A673 (cell line): ENCODE results near the gene OR51B2. TPM values are rescaled to one million over a fixed set of nuclear protein-coding genes. Genes with fewer than 3 reads are reported as not detected.
"Not testable (repeated sequence)": the region's sequence is repeated elsewhere in the genome, so short reads cannot be mapped to it uniquely, and the experiment has no call there.

Experiments used
- BruUV-seq: library from RNA; stranded (reverse); fragments of 400-500 nt; replicated peaks from 2 replicates; lab custom pipeline; 2021; lab: Mats Ljungman, UMichigan
- CTCF ChIA-PET: fragments of 300-600 bp; sonication (Branson Sonifier 250); formaldehyde crosslinking; loops from one replicate; lab custom pipeline; 2022; ENCODE audit warnings: antibody characterized with exemption; lab: Charles Lee
- POLR2A ChIA-PET: fragments of 300-600 bp; sonication (Branson Sonifier 250); formaldehyde crosslinking; loops from one replicate; lab custom pipeline; 2022; ENCODE audit warnings: antibody characterized with exemption; ENCODE audit not compliant: low non-redundant PET; lab: Charles Lee
- DNase-seq: peaks from one replicate; pipeline ENCODE4 v3.0.0-alpha.2; 2015; ENCODE audit warnings: low spot score
- H3K27ac ChIP-seq: fragments of 200-600 bp; sonication (generic); 2 replicates; pipeline ENCODE4 v1.5.1; 2016; ENCODE audit warnings: mixed run types, low read depth, mild to moderate bottlenecking, mixed read lengths, antibody characterized with exemption, low read length; ENCODE audit not compliant: poor library complexity, severe bottlenecking
- H3K27me3 ChIP-seq: fragments of 200-600 bp; sonication (generic); replicated peaks from 2 replicates; pipeline ENCODE4 v1.6.1; 2017; ENCODE audit warnings: mixed run types, low read depth, mild to moderate bottlenecking, mixed read lengths, antibody characterized with exemption, low read length; ENCODE audit not compliant: insufficient read depth, poor library complexity
- H3K36me3 ChIP-seq: fragments of 200-600 bp; sonication (generic); 2 replicates; pipeline ENCODE4 v1.6.1; 2016; ENCODE audit warnings: mixed run types, mild to moderate bottlenecking, mixed read lengths, antibody characterized with exemption, low read length; ENCODE audit not compliant: insufficient read depth, poor library complexity, severe bottlenecking
- H3K4me1 ChIP-seq: fragments of 200-600 bp; sonication (generic); 2 replicates; pipeline ENCODE4 v1.6.1; 2017; ENCODE audit warnings: mixed run types, mild to moderate bottlenecking, mixed read lengths, antibody characterized with exemption, low read length; ENCODE audit not compliant: insufficient read depth, poor library complexity, severe bottlenecking
- H3K4me3 ChIP-seq: fragments of 200-600 bp; sonication (generic); 2 replicates; pipeline ENCODE4 v1.5.1; 2016; ENCODE audit warnings: low read depth, mixed run types, mild to moderate bottlenecking, mixed read lengths, low read length; ENCODE audit not compliant: poor library complexity, severe bottlenecking
- H3K9me3 ChIP-seq: fragments of 200-600 bp; sonication (generic); 2 replicates; pipeline ENCODE4 v1.6.1; 2016; ENCODE audit warnings: mixed run types, low read depth, mild to moderate bottlenecking, mixed read lengths, antibody characterized with exemption, low read length; ENCODE audit not compliant: poor library complexity, severe bottlenecking
- EZH2 ChIP-seq: fragments of 200-600 bp; sonication (generic); IDR thresholded peaks from 2 replicates; pipeline ENCODE4 v1.6.1; 2017; ENCODE audit warnings: borderline replicate concordance, low read depth, mild to moderate bottlenecking, mixed read lengths, antibody characterized with exemption, low read length; ENCODE audit not compliant: poor library complexity, severe bottlenecking
- intact Hi-C: fragments of 100-400 bp; cut with micrococcal nuclease; formaldehyde crosslinking; loops from one replicate; pipeline ENCODE4 v1.10.0; 2022; ENCODE audit not compliant: unreplicated experiment
- total RNA-seq: library from RNA; stranded (reverse); gene quantifications from 2 replicates; pipeline ENCODE4 v1.2.3, GENCODE V29; 2021
- TF ChIP-seq, protein P1 (sequence below): fragments of 300-800, 200-600 bp; sonication (generic); conservative IDR thresholded peaks from 2 replicates; pipeline ENCODE4 v1.5.1; 2017; ENCODE audit warnings: low read depth, mild to moderate bottlenecking, antibody characterized with exemption, low read length, moderate library complexity, mixed read lengths

OR51B2 gene
- total RNA-seq, 1 experiment from 2014 or later, result not detected

DNA sequence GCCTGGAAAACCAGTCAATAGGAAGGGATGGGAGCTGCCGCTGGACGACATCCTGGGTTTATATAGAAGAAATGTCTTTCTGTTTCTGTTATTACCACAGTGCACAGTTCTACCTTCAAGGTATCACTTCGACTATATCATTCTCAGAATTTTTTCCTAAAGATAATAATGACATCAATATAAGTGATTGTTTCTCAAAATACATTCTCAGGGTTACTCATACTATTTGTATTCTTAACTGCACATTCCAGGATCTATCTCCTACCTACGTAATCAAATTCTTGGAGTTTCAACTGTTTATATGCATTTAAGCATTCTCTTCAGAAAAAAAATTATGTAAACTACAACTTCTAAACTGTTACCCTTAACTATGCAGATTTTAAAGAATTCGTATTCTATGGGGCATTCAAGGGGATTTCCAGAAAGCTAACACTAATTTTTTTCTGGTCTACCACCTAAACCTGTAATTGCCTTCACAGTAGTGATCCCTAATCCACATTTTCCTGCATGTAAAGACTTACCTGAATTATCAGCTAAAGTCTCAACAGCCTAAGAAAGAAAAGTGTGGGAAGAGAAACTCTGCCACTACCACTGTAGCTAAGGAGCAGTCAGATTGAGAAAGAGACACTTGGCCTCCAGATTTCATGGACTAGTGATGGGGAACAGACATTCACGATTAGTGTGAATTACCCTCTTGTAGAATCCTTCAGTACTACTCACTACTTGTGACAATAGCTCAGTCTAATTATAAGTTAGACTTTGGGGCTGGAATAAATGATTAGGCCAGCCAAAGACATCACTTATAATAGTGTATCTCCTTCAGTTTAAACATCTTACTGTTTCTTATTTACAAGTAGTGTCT lies 19.6 kb upstream of the OR51B2 start, which contains the start of gene OR51B5:
TSS of gene OR51B5 (minus strand) at position 51 of the 862 bp plus-strand sequence. CDS start at position 51, 0 bp downstream.
- TF ChIP-seq EZH2, result no peak
- TF ChIP-seq, protein P1, sequence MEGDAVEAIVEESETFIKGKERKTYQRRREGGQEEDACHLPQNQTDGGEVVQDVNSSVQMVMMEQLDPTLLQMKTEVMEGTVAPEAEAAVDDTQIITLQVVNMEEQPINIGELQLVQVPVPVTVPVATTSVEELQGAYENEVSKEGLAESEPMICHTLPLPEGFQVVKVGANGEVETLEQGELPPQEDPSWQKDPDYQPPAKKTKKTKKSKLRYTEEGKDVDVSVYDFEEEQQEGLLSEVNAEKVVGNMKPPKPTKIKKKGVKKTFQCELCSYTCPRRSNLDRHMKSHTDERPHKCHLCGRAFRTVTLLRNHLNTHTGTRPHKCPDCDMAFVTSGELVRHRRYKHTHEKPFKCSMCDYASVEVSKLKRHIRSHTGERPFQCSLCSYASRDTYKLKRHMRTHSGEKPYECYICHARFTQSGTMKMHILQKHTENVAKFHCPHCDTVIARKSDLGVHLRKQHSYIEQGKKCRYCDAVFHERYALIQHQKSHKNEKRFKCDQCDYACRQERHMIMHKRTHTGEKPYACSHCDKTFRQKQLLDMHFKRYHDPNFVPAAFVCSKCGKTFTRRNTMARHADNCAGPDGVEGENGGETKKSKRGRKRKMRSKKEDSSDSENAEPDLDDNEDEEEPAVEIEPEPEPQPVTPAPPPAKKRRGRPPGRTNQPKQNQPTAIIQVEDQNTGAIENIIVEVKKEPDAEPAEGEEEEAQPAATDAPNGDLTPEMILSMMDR, result no peak
- no peak within 1 kb of the TSS for H3K27ac ChIP-seq
- no peak within 1 kb of the TSS for H3K4me3 ChIP-seq
- CTCF ChIA-PET, result no interaction called here
- no peaks in the 10 kb centered on the region for H3K36me3 ChIP-seq
- POLR2A ChIA-PET, result interaction anchor here (0.6 kb wide), 1 partner anchor 20 kb away, joined by 9 read pairs; no protein-coding TSS in a partner anchor
- no TSS peak for BruUV-seq
- H3K4me1 ChIP-seq, result no peaks in the 10 kb centered on the region
- DNase-seq, result no peak
- intact Hi-C loops, result no loop called here
- no peaks in the 10 kb centered on the region for H3K9me3 ChIP-seq
- H3K27me3 ChIP-seq, result no peaks in the 10 kb centered on the region

DNA sequence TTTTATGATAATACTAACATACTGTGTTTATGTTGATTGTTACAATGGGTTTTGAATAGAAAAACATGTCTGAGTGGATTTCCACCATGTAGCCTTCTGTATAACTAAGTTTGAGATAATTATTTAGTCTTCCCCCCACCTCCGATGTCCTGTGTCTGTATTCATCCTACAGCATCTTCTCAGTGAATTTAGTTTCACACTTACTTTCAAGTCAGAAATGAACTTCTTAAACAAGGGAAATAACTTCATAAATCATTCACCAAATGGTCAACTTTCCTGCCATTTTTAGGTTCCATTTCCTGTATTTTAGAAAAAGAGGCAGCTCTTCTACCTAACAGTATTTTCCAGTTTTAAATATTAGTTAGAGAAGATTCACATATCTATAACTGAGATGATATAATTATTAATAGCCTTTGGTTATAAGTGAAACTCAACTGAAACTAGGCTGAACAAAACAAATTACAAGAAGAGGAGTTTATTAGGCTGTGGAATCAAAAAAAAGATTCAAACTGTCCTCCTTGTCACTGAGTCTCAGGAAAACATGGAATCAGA lies 15.8 kb upstream of the OR51B2 start:
- Histone ChIP-seq H3K4me1 (no peaks in the 10 kb centered on the region), H3K27ac (no peak overlapping the region), H3K27me3 (no peaks in the 10 kb centered on the region), H3K36me3 (no peaks in the 10 kb centered on the region), H3K4me3 (no peak overlapping the region), H3K9me3 (no peaks in the 10 kb centered on the region)
- DNase-seq, result no peak
- ChIA-PET CTCF (no interaction called here), POLR2A (no interaction called here)
- TF ChIP-seq, protein P1, result no peak
- TF ChIP-seq EZH2, result no peak
- intact Hi-C loops, result no loop called here
- no TSS peak for BruUV-seq

DNA sequence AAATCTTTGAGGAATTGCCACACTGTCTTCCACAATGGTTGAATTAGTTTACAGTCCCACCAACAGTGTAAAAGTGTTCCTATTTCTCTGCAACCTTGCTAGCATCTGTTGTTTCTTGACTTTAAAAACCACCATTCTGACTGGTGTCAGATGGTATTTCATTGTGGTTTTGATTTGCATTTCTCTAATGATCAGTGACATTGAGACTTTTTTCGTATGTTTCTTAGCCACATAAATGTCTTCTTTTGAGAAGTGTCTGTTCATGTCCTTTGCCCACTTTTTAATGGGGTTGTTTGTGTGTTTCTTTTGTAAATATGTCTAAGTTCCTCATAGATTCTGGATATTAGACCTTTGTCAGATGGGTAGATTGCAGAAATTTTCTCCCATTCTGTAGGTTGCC lies 13.2 kb upstream of the OR51B2 start:
- H3K27ac ChIP-seq, intact Hi-C loops, BruUV-seq, H3K27me3 ChIP-seq, H3K9me3 ChIP-seq, H3K4me1 ChIP-seq, CTCF ChIA-PET, DNase-seq, POLR2A ChIA-PET, H3K36me3 ChIP-seq, H3K4me3 ChIP-seq: not testable (repeated sequence)
